Retinal pigment epithelial cell (primary cell): ENCODE results near the gene EXT2.
A peak's percentile ranks its signal among the peaks of the same experiment; 100 is the strongest.

ENCODE experiments used
- DNase-seq: peaks from one replicate; pipeline ENCODE4 v3.0.0-alpha.2; 2010; ENCODE audit warnings: low read depth
- H3K4me3 ChIP-seq: 2 replicates; pipeline ENCODE4 v1.5.1; 2011; ENCODE audit warnings: mild to moderate bottlenecking, low read length, control low read depth, moderate library complexity
- CTCF ChIP-seq: conservative IDR thresholded peaks from 2 replicates; pipeline ENCODE4 v1.5.1; 2011; ENCODE audit warnings: low read depth, low read length, control low read depth, inconsistent platforms

Gene EXT2

DNA sequence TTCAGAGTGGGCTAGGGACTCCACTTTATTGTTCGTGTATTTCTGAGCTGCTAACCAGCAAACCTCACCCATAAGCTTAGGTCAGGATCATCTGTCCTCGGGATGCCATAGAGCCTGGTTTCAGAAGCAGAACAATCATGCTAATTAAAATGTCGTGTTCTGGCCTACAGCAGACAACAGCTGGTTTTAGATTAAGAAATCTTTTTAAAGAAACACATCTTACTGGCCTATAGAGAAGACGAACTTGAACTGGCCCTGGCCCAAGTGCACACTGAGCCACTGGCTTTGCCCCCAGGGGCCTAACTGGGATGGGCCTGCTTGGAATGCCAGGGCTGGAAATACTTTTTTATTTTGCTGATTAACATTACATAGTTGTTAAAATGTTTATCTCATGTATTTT is 151.2 kb downstream of the EXT2 start:
- no peak overlapping the region for H3K4me3 ChIP-seq
- no peak for TF ChIP-seq CTCF
- DNase-seq: no peak

DNA sequence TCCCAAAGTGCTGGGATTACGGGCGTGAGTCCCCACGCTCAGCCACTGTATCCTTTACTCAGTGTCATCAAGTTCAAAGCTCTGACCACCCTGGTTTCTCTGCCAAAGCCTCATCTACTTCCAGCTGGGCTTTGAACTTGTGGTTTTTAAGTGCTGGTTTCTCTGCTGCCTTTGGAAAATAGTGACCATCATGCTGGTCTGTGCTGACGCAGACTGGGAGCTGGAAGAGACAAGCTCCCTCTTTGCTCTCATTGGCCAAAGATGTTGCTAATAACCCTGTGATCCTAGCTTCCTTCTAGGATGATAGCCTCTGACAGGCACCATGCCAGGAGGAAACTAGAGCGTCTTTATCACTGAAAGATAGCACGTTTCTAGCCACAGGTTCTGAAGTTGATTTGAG is 152.0 kb downstream of the EXT2 start:
- DNase-seq: no peak
- H3K4me3 ChIP-seq: no peak overlapping the region
- TF ChIP-seq CTCF: no peak

- DNase-seq: no peak
- TF ChIP-seq CTCF: no peak
- H3K4me3 ChIP-seq: no peak overlapping the region
These were observed 152.6 kb downstream of the EXT2 start for GRCh38 chr11:44248109-44248508.

- no peak for DNase-seq
- H3K4me3 ChIP-seq: no peak overlapping the region
- TF ChIP-seq CTCF: no peak
These were observed 154.9 kb downstream of the EXT2 start for GRCh38 chr11:44250421-44250820.

DNA sequence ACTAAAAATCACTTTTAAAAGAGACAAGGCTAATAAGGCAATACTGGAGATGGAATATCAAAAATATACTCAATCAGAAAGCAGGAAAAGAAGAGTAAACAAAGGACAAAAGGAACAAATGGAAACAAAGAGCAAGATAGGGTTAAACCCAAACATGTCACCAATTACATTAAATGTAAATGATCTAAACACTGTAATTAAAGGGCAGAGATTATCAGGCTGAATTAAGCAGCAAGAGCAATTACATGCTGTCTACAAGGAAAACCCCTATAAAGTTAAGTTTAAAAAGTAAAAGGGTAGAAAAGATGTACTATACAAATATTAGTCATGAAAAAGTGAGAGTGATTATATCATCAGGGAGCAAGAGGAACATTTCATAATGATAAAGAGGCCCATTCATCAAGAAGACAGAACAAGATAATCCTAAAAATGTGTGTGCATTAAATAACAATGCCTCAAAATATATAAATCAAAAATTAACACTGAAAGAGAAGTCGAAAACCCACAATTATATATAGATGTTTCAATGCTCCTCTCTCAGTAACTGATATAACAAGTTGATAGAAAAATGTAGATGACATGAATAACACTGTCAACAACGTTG is 157.6 kb downstream of the EXT2 start:
- H3K4me3 ChIP-seq: no peak overlapping the region
- DNase-seq: no peak
- no peak for TF ChIP-seq CTCF

GRCh38 chr11:44255406-44256071 is 160.1 kb downstream of the EXT2 start:
- peak; percentile 7 for DNase-seq

More at GRCh38 chr11:44255406-44256071, 160.1 kb downstream of the EXT2 start:
- TF ChIP-seq CTCF: no peak
- H3K4me3 ChIP-seq: no peak overlapping the region
